Lung (tissue), 12 donors: Measurements from ENCODE around the gene COL6A3. TPM values are rescaled to one million over a fixed set of nuclear protein-coding genes. Genes with fewer than 3 reads are reported as not detected.

Source experiments
- ATAC-seq: fragments of 200-7000 bp; cut with Tn5 transposase; one replicate; pipeline ENCODE4 v1.9.1; 2020; ENCODE audit warnings: moderate number of reproducible peaks; ENCODE audit not compliant: insufficient read depth, low FRiP score
- DNase-seq, 3 donors: peaks; one replicate each; pipeline ENCODE4 v3.0.0-alpha.2; 2013 to 2017
- H3K27ac ChIP-seq, 2 donors: one replicate each; pipeline ENCODE4 v1.5.1; 2013; ENCODE audit warnings: mild to moderate bottlenecking in 2 of 2, moderate library complexity in 2 of 2, control low read depth in 1 of 2, inconsistent platforms in 1 of 2, low read depth in 1 of 2, low read length in 1 of 2
- H3K27me3 ChIP-seq, 3 donors: one replicate each; pipeline ENCODE4 v1.5.1; 2013; ENCODE audit warnings: low read length in 2 of 3; ENCODE audit not compliant: control insufficient read depth in 3 of 3, insufficient read depth in 3 of 3
- H3K36me3 ChIP-seq, 4 donors: one replicate each; pipeline ENCODE4 v1.5.1; 2013; ENCODE audit warnings: low read length in 4 of 4, mild to moderate bottlenecking in 1 of 4, moderate library complexity in 1 of 4; ENCODE audit not compliant: control insufficient read depth in 4 of 4, insufficient read depth in 4 of 4
- H3K4me1 ChIP-seq, 5 donors: one replicate each; pipeline ENCODE4 v1.5.1; 2013; ENCODE audit warnings: low read length in 5 of 5, mild to moderate bottlenecking in 2 of 5, moderate library complexity in 1 of 5; ENCODE audit not compliant: control insufficient read depth in 5 of 5, insufficient read depth in 5 of 5
- H3K4me3 ChIP-seq: one replicate; pipeline ENCODE4 v1.5.1; 2013; ENCODE audit warnings: mild to moderate bottlenecking, control low read depth, moderate library complexity
- H3K9ac ChIP-seq, 2 donors: one replicate each; pipeline ENCODE4 v1.5.1; 2013; ENCODE audit warnings: low read length in 2 of 2, control low read depth in 1 of 2; ENCODE audit not compliant: insufficient read depth in 1 of 2
- H3K9me3 ChIP-seq, 4 donors: one replicate each; pipeline ENCODE4 v1.5.1; 2013; ENCODE audit warnings: low read length in 3 of 4, mild to moderate bottlenecking in 1 of 4, moderate library complexity in 1 of 4; ENCODE audit not compliant: control insufficient read depth in 4 of 4, insufficient read depth in 3 of 4
- CTCF ChIP-seq: IDR thresholded peaks from 2 replicates; pipeline ENCODE4 v1.5.1; 2012; ENCODE audit warnings: mild to moderate bottlenecking; ENCODE audit errors: control extremely low read depth, extremely low read depth
- WGBS, 2 donors: extraction: QIAGEN DNeasy Blood & Tissue Kit; methylation state at CpG; one replicate each; pipeline ENCODE4 v1.1.7; 2013; 5-methylcytosine and 5-hydroxymethylcytosine counted together
- polyA plus RNA-seq, 2 donors: library from polyadenylated mRNA; stranded (reverse); fragments of 200-250 nt; gene quantifications; one replicate each; pipeline ENCODE4 v1.2.1, GENCODE V29; 2013
- total RNA-seq, 2 donors: library from RNA; depleted of rRNA in 1 of 2; stranded (reverse); fragments of >200 nt in 1 of 2; gene quantifications; one replicate each; pipeline ENCODE4 v1.2.1, GENCODE V29; 2014 to 2021
- donor health status: control.
- donor health status: control.
- donor health status: Bipolar disorder and iron deficiency.
- donor health status: healthy.
- donor health status: DM: yes; HTN: yes; CAD: no.

The COL6A3 gene
- total and polyA plus RNA-seq, 4 donors = 36.4 to 548 (median 277) TPM

- no peak for ATAC-seq
- peaks cover 0 to 2% (median 0%) of the 10 kb centered on the region in 4 donors for H3K9me3 ChIP-seq
- no peak overlapping the region for H3K9ac ChIP-seq
- peaks cover 0 to 79% (median 37%) of the 10 kb centered on the region in 4 donors for H3K36me3 ChIP-seq
- H3K4me1 ChIP-seq = peaks cover 0 to 20% (median 0%) of the 10 kb centered on the region in 5 donors
- H3K4me3 ChIP-seq = no peak overlapping the region
- H3K27ac ChIP-seq = peak overlapping the region in 1 of 2 donors; percentile 19
- no peak for DNase-seq
- peaks cover 0 to 3% (median 2%) of the 10 kb centered on the region in 3 donors for H3K27me3 ChIP-seq
- TF ChIP-seq CTCF = no peak
- 60 to 64% methylated on average over 8 of the region's 8 CpGs for WGBS, 2 donors
Observed at GRCh38 chr2:237351046-237351445, 62.9 kb downstream of the COL6A3 start.

- Histone ChIP-seq H3K4me1 (peaks cover 0 to 20% (median 0%) of the 10 kb centered on the region in 5 donors), H3K4me3 (no peak overlapping the region), H3K36me3 (peaks cover 0 to 79% (median 35%) of the 10 kb centered on the region in 4 donors), H3K9me3 (peaks cover 0 to 2% (median 0%) of the 10 kb centered on the region in 4 donors), H3K27me3 (peaks cover 0 to 3% (median 2%) of the 10 kb centered on the region in 3 donors), H3K9ac (no peak overlapping the region), H3K27ac (peak overlapping the region in 1 of 2 donors; percentile 19)
- no peak for TF ChIP-seq CTCF
- WGBS, 2 donors = 83 to 87% methylated on average over 6 of the region's 6 CpGs
- ATAC-seq (no peak), DNase-seq (no peak)
Observed at GRCh38 chr2:237350597-237350996, 63.4 kb downstream of the COL6A3 start.

GRCh38 chr2:237350070-237350469, 63.9 kb downstream of the COL6A3 start:
- Histone ChIP-seq H3K27me3 (peaks cover 0 to 3% (median 2%) of the 10 kb centered on the region in 3 donors), H3K9me3 (peaks cover 0 to 2% (median 0%) of the 10 kb centered on the region in 4 donors), H3K36me3 (peaks cover 0 to 79% (median 35%) of the 10 kb centered on the region in 4 donors), H3K4me3 (no peak overlapping the region), H3K9ac (no peak overlapping the region), H3K27ac (no peak overlapping the region), H3K4me1 (peaks cover 0 to 16% (median 0%) of the 10 kb centered on the region in 5 donors)
- no peak for DNase-seq
- no peak for ATAC-seq
- WGBS, 2 donors = 87 to 94% methylated on average over 11 of the region's 11 CpGs
- TF ChIP-seq CTCF = no peak

- TF ChIP-seq CTCF = no peak
- DNase-seq = no peak
- Histone ChIP-seq H3K4me1 (peaks cover 0 to 11% (median 0%) of the 10 kb centered on the region in 5 donors), H3K27me3 (peaks cover 0 to 3% (median 2%) of the 10 kb centered on the region in 3 donors), H3K4me3 (no peak overlapping the region), H3K27ac (no peak overlapping the region), H3K36me3 (peaks cover 0 to 77% (median 37%) of the 10 kb centered on the region in 4 donors), H3K9ac (no peak overlapping the region), H3K9me3 (peaks cover 0 to 2% (median 0%) of the 10 kb centered on the region in 4 donors)
- ATAC-seq = no peak
- 77 to 92% methylated on average over 11 of the region's 11 CpGs for WGBS, 2 donors
Observed at GRCh38 chr2:237348281-237348865, 65.6 kb downstream of the COL6A3 start.
